ENCODE results near the gene ATP1A1.

The ATP1A1 gene

DNA sequence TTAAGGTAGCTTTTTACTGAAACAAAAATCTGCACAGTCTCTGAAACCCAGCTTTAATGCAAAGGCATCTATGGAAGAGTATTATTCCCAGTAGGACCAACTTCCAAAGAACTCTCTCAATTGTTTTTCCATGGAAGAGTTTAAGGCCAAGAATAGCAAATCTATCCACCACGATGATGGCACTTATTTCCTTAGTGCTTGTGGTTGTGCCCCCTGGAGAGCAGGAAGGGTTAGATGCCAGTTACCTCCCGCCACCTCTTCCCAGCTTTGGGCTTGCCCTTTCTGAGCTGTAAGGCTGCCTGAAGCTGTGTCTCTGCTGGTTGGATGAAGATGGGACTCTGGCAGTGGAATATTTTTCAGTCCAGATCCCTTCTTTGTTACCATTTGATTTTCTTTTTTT, 4.8 kb upstream of the ATP1A1 start:
- Histone ChIP-seq H3K4me3 (ENCODE audit: low read length in 2 of 2) (no peak overlapping the region), H2BK12ac (ENCODE audit: low read length) (no peak overlapping the region), H3K79me1 (ENCODE audit: low read depth, low read length) (no peaks in the 10 kb centered on the region)

DNA sequence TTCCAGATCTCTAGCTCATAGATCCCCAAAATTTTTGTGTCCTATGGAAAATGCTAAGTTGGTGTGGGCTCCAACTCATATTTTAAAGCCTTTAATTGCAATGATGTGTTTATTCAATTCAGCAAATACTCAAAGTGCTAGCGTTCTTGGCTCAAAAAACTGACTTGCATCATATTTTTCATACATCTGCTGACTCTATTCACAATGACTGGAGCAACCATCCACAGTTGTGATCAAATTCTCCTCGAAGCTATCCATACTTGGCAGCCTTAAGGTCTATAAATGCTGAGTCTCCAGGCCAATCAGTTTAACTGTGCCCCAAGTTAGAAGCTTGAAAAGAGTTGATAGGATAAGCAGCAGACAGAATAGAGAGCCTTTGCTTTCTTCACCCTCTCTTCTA, 2.9 kb upstream of the ATP1A1 start:
- no peak overlapping the region for H3K27ac ChIP-seq (replicated peaks; ENCODE audit: low read length)
- H2BK120ac ChIP-seq (ENCODE audit: low read depth, low read length), result no peak overlapping the region
- no peak overlapping the region for H2BK5ac ChIP-seq (ENCODE audit: low read length)
- H3K4me1 ChIP-seq (ENCODE audit: control insufficient read depth in 2 of 2, insufficient read depth in 1 of 2, low read depth in 1 of 2, low read length in 2 of 2), result peaks cover 4 to 11% of the 10 kb centered on the region in 2 donors
- H2AFZ ChIP-seq (ENCODE audit: low read length), result no peak overlapping the region
- H3K23ac ChIP-seq (ENCODE audit: low read depth, low read length, poor library complexity), result no peak overlapping the region
- no peak overlapping the region for H3K4me3 ChIP-seq (ENCODE audit: low read length in 2 of 2)
- H3K9ac ChIP-seq (ENCODE audit: low read depth, low read length, poor library complexity), result no peak overlapping the region
- no peak overlapping the region for H4K8ac ChIP-seq (ENCODE audit: low read depth, low read length)
- H3K14ac ChIP-seq (ENCODE audit: low read length), result no peak overlapping the region
- H2BK12ac ChIP-seq (ENCODE audit: low read length), result no peak overlapping the region
- H2BK15ac ChIP-seq (ENCODE audit: low read length), result no peak overlapping the region
- H2AK5ac ChIP-seq (ENCODE audit: low read depth, low read length), result no peak overlapping the region
- no peak overlapping the region for H3K18ac ChIP-seq (ENCODE audit: low read length)
- no peak for DNase-seq (ENCODE audit: low spot score)
- no peaks in the 10 kb centered on the region for H3K79me1 ChIP-seq (ENCODE audit: low read depth, low read length)
- no peak overlapping the region for H4K91ac ChIP-seq (ENCODE audit: low read depth, low read length, poor library complexity)
- WGBS, 2 donors (ENCODE audit: extremely low coverage in 2 of 2, insufficient read length in 2 of 2, insufficient replicate concordance in 1 of 2), result no CpG with 5 or more reads among the region's 2 CpGs
- H3K4me2 ChIP-seq (ENCODE audit: insufficient read depth, low read length, poor library complexity, severe bottlenecking), result no peak overlapping the region
- H3K4ac ChIP-seq (ENCODE audit: low read length), result no peak overlapping the region
- H3K27me3 ChIP-seq (ENCODE audit: control insufficient read depth in 3 of 3, insufficient read depth in 3 of 3, low read depth in 1 of 3, low read length in 3 of 3), result peaks cover 0 to 17% (median 6%) of the 10 kb centered on the region in 3 experiments
- no peaks in the 10 kb centered on the region for H3K36me3 ChIP-seq (replicated peaks in 1 of 2; ENCODE audit: control insufficient read depth in 2 of 2, insufficient read depth in 2 of 2, low read length in 2 of 2)
- H3K9me3 ChIP-seq (replicated peaks in 1 of 2; ENCODE audit: control insufficient read depth in 2 of 2, insufficient read depth in 1 of 2, low read depth in 1 of 2, low read length in 2 of 2), result no peaks in the 10 kb centered on the region

More for the DNA sequence above, 4.8 kb upstream of the ATP1A1 start:
- no peaks in the 10 kb centered on the region for H3K36me3 ChIP-seq (replicated peaks in 1 of 2; ENCODE audit: control insufficient read depth in 2 of 2, insufficient read depth in 2 of 2, low read length in 2 of 2)
- H3K4me1 ChIP-seq (ENCODE audit: control insufficient read depth in 2 of 2, insufficient read depth in 1 of 2, low read depth in 1 of 2, low read length in 2 of 2), result peaks cover 0 to 4% of the 10 kb centered on the region in 2 donors
- H2BK5ac ChIP-seq (ENCODE audit: low read length), result no peak overlapping the region
- H3K9ac ChIP-seq (ENCODE audit: low read depth, low read length, poor library complexity), result no peak overlapping the region
- H2AK5ac ChIP-seq (ENCODE audit: low read depth, low read length), result no peak overlapping the region
- no peaks in the 10 kb centered on the region for H3K9me3 ChIP-seq (replicated peaks in 1 of 2; ENCODE audit: control insufficient read depth in 2 of 2, insufficient read depth in 1 of 2, low read depth in 1 of 2, low read length in 2 of 2)
- H3K27ac ChIP-seq (replicated peaks; ENCODE audit: low read length), result no peak overlapping the region
- no peak overlapping the region for H3K4me2 ChIP-seq (ENCODE audit: insufficient read depth, low read length, poor library complexity, severe bottlenecking)
- H4K91ac ChIP-seq (ENCODE audit: low read depth, low read length, poor library complexity), result no peak overlapping the region
- peaks cover 0 to 23% (median 6%) of the 10 kb centered on the region in 3 experiments for H3K27me3 ChIP-seq (ENCODE audit: control insufficient read depth in 3 of 3, insufficient read depth in 3 of 3, low read depth in 1 of 3, low read length in 3 of 3)
- DNase-seq (ENCODE audit: low spot score), result no peak
- H3K18ac ChIP-seq (ENCODE audit: low read length), result no peak overlapping the region
- H2BK120ac ChIP-seq (ENCODE audit: low read depth, low read length), result no peak overlapping the region
- WGBS, 2 donors (ENCODE audit: extremely low coverage in 2 of 2, insufficient read length in 2 of 2, insufficient replicate concordance in 1 of 2), result no CpG with 5 or more reads among the region's 2 CpGs
- H3K23ac ChIP-seq (ENCODE audit: low read depth, low read length, poor library complexity), result no peak overlapping the region
- no peak overlapping the region for H2AFZ ChIP-seq (ENCODE audit: low read length)
- no peak overlapping the region for H3K14ac ChIP-seq (ENCODE audit: low read length)
- H4K8ac ChIP-seq (ENCODE audit: low read depth, low read length), result no peak overlapping the region
- H2BK15ac ChIP-seq (ENCODE audit: low read length), result no peak overlapping the region
- no peak overlapping the region for H3K4ac ChIP-seq (ENCODE audit: low read length)

DNA sequence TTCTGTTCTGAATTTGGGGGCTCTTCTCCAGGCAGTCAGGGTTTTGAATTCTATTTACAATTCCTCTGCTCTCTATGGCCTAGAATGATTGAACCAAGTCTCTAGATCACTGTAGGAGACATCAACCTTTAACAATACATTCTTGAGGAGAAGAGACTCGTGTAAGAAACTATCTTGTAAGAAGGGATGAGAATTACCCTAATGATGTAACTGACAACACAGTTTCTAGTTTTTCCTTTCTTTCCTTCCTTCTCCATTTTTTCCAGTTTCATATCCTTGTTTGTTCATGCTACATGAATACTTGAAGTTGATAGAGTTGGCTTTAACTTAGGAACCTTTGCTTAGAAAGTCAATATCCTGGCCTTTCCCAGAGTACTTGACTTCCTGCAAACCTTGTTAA, 1.3 kb upstream of the ATP1A1 start:
- no peak for DNase-seq (ENCODE audit: low spot score)
- Histone ChIP-seq H4K8ac (ENCODE audit: low read depth, low read length) (no peak overlapping the region), H3K4me2 (ENCODE audit: insufficient read depth, low read length, poor library complexity, severe bottlenecking) (no peak overlapping the region), H2AFZ (ENCODE audit: low read length) (no peak overlapping the region), H3K18ac (ENCODE audit: low read length) (no peak overlapping the region), H2BK120ac (ENCODE audit: low read depth, low read length) (no peak overlapping the region), H2AK5ac (ENCODE audit: low read depth, low read length) (no peak overlapping the region), H3K23ac (ENCODE audit: low read depth, low read length, poor library complexity) (no peak overlapping the region), H2BK12ac (ENCODE audit: low read length) (no peak overlapping the region), H3K79me1 (ENCODE audit: low read depth, low read length) (no peaks in the 10 kb centered on the region), H3K27ac (replicated peaks; ENCODE audit: low read length) (no peak overlapping the region), H3K36me3 (replicated peaks in 1 of 2; ENCODE audit: control insufficient read depth in 2 of 2, insufficient read depth in 2 of 2, low read length in 2 of 2) (no peaks in the 10 kb centered on the region), H3K14ac (ENCODE audit: low read length) (no peak overlapping the region), H3K27me3 (ENCODE audit: control insufficient read depth in 3 of 3, insufficient read depth in 3 of 3, low read depth in 1 of 3, low read length in 3 of 3) (peaks cover 0 to 14% (median 6%) of the 10 kb centered on the region in 3 experiments), H3K4me3 (ENCODE audit: low read length in 2 of 2) (no peak overlapping the region), H2BK15ac (ENCODE audit: low read length) (no peak overlapping the region), H2BK5ac (ENCODE audit: low read length) (no peak overlapping the region), H3K4ac (ENCODE audit: low read length) (no peak overlapping the region), H3K9me3 (replicated peaks in 1 of 2; ENCODE audit: control insufficient read depth in 2 of 2, insufficient read depth in 1 of 2, low read depth in 1 of 2, low read length in 2 of 2) (no peaks in the 10 kb centered on the region), H4K91ac (ENCODE audit: low read depth, low read length, poor library complexity) (no peak overlapping the region), H3K9ac (ENCODE audit: low read depth, low read length, poor library complexity) (no peak overlapping the region), H3K4me1 (ENCODE audit: control insufficient read depth in 2 of 2, insufficient read depth in 1 of 2, low read depth in 1 of 2, low read length in 2 of 2) (peaks cover 15 to 16% of the 10 kb centered on the region in 2 donors)
- WGBS, 2 donors (ENCODE audit: extremely low coverage in 2 of 2, insufficient read length in 2 of 2, insufficient replicate concordance in 1 of 2), result no CpG with 5 or more reads among the region's 1 CpG

DNA sequence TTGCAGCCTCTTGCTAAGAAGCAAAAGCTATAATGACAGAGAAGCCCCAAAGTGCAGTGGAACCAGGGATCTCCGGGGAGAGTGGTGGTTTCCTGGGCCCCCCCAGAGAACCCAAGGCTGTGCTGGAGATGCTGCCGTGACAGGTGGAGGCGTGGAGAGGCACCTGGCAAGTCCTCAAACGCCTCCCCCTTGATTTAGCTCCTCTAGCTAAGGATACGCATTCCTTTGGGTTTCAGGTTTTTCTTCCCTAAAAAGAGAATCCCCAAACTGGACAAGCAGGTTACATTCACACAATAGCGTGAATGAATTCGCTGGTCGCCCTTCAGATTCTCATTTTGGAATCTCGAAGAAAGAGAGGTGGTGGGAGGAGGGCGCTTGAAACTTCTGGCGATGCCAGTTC, 853 bp upstream of the ATP1A1 start:
- peaks cover 16% of the 10 kb centered on the region in 2 donors for H3K4me1 ChIP-seq (ENCODE audit: control insufficient read depth in 2 of 2, insufficient read depth in 1 of 2, low read depth in 1 of 2, low read length in 2 of 2)
- no CpG with 5 or more reads among the region's 11 CpGs for WGBS, 2 donors (ENCODE audit: extremely low coverage in 2 of 2, insufficient read length in 2 of 2, insufficient replicate concordance in 1 of 2)
- H2AFZ ChIP-seq (ENCODE audit: low read length), result peak overlapping the region; percentile 98
- peak overlapping the region; percentile 95 for H3K18ac ChIP-seq (ENCODE audit: low read length)
- no peak overlapping the region for H2BK120ac ChIP-seq (ENCODE audit: low read depth, low read length)
- no peaks in the 10 kb centered on the region for H3K9me3 ChIP-seq (replicated peaks in 1 of 2; ENCODE audit: control insufficient read depth in 2 of 2, insufficient read depth in 1 of 2, low read depth in 1 of 2, low read length in 2 of 2)
- H3K9ac ChIP-seq (ENCODE audit: low read depth, low read length, poor library complexity), result no peak overlapping the region
- no peak for DNase-seq (ENCODE audit: low spot score)
- peak overlapping the region in 1 of 2 donors; percentile 87 for H3K4me3 ChIP-seq (ENCODE audit: low read length in 2 of 2)
- peak overlapping the region; percentile 90 for H3K4me2 ChIP-seq (ENCODE audit: insufficient read depth, low read length, poor library complexity, severe bottlenecking)
- no peaks in the 10 kb centered on the region for H3K79me1 ChIP-seq (ENCODE audit: low read depth, low read length)
- no peak overlapping the region for H4K91ac ChIP-seq (ENCODE audit: low read depth, low read length, poor library complexity)
- H3K27ac ChIP-seq (replicated peaks; ENCODE audit: low read length), result no peak overlapping the region
- H2AK5ac ChIP-seq (ENCODE audit: low read depth, low read length), result no peak overlapping the region
- no peak overlapping the region for H2BK15ac ChIP-seq (ENCODE audit: low read length)
- H2BK12ac ChIP-seq (ENCODE audit: low read length), result no peak overlapping the region
- no peak overlapping the region for H3K4ac ChIP-seq (ENCODE audit: low read length)
- no peak overlapping the region for H3K14ac ChIP-seq (ENCODE audit: low read length)
- H2BK5ac ChIP-seq (ENCODE audit: low read length), result no peak overlapping the region
- H3K36me3 ChIP-seq (replicated peaks in 1 of 2; ENCODE audit: control insufficient read depth in 2 of 2, insufficient read depth in 2 of 2, low read length in 2 of 2), result no peaks in the 10 kb centered on the region
- no peak overlapping the region for H3K23ac ChIP-seq (ENCODE audit: low read depth, low read length, poor library complexity)
- peaks cover 0 to 13% (median 6%) of the 10 kb centered on the region in 3 experiments for H3K27me3 ChIP-seq (ENCODE audit: control insufficient read depth in 3 of 3, insufficient read depth in 3 of 3, low read depth in 1 of 3, low read length in 3 of 3)
- H4K8ac ChIP-seq (ENCODE audit: low read depth, low read length), result no peak overlapping the region
